Measurements from ENCODE around the gene TM4SF5.

The TM4SF5 gene

DNA sequence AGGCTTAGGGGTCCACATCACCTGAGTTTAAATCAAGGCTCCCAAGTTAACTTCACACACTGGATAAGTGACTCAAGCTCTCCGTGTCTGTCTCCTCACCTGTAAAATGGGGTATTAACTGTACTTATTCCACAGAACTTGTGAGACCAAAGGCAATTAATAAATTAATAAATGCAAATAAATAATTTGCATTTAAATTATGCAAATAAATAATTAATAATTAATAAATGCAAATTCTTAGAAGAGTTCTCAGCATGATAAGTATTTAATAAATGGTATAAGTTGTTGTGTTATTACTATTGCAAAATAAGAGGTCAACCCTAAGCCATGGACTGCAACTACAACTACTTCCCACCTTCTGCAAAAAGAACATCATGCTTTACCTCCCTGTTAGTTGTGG, 18.3 kb upstream of the TM4SF5 start:
- H3K4me1 Mint-ChIP-seq, result no peaks in the 10 kb centered on the region
- no peak overlapping the region for H3K27ac Mint-ChIP-seq
- H3K9me3 Mint-ChIP-seq, result no peaks in the 10 kb centered on the region
- H3K36me3 Mint-ChIP-seq (ENCODE audit: low read depth), result no peaks in the 10 kb centered on the region
- no peak overlapping the region for H3K4me3 Mint-ChIP-seq
- TF ChIP-seq, protein P1, sequence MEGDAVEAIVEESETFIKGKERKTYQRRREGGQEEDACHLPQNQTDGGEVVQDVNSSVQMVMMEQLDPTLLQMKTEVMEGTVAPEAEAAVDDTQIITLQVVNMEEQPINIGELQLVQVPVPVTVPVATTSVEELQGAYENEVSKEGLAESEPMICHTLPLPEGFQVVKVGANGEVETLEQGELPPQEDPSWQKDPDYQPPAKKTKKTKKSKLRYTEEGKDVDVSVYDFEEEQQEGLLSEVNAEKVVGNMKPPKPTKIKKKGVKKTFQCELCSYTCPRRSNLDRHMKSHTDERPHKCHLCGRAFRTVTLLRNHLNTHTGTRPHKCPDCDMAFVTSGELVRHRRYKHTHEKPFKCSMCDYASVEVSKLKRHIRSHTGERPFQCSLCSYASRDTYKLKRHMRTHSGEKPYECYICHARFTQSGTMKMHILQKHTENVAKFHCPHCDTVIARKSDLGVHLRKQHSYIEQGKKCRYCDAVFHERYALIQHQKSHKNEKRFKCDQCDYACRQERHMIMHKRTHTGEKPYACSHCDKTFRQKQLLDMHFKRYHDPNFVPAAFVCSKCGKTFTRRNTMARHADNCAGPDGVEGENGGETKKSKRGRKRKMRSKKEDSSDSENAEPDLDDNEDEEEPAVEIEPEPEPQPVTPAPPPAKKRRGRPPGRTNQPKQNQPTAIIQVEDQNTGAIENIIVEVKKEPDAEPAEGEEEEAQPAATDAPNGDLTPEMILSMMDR (IDR thresholded peaks at IDR 0.05; ENCODE audit: unreplicated experiment in 3 of 3), result no peak
- H3K27me3 Mint-ChIP-seq (ENCODE audit: low read depth), result peaks cover 54% of the 10 kb centered on the region

DNA sequence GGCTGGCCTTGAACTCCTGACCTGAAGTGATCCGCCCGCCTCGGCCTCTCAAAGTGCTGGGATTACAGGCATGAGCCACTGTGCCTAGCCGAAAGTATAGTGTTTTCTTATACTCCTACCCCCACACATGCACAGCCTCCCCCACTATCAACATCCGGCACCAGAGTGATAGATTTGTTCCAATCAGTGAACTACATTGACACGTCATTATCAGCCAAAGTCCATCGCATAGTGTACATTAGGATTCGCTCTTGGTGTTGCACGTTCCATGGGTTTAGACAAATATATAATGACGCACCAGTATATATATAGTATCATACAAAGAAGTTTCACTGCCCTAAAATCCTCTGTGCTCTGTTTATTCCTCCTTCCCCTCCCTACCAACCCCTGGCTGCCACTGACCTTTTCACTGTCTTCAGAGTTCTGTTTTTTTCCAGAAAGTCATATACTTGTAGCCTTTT, 11.9 kb upstream of the TM4SF5 start:
- Mint-ChIP-seq H3K27me3 (ENCODE audit: low read depth) (peaks cover 31% of the 10 kb centered on the region), H3K4me1 (no peaks in the 10 kb centered on the region), H3K9me3 (no peaks in the 10 kb centered on the region), H3K27ac (no peak overlapping the region), H3K36me3 (ENCODE audit: low read depth) (no peaks in the 10 kb centered on the region), H3K4me3 (no peak overlapping the region)
- TF ChIP-seq, protein P1 (IDR thresholded peaks at IDR 0.05; ENCODE audit: unreplicated experiment in 3 of 3), result no peak

DNA sequence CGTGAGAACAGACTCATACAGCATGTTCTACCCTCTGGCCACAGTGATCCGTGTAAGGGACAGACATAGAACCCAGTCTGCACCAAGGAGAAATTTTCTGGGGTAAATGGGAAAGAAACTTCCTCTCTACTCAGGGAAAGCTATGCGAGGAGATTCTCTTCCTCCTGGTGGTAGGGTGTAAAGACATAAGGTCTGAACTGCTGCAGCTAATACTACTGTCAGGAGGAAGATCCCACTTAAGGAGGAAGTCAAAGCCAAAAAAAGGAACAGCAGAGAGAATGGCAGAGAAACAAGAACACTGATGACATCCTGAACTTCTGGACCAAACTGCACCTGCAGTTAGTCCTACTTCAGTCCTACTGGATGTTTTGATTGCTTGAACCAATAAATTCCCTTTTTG, 7.1 kb upstream of the TM4SF5 start:
- Mint-ChIP-seq H3K27me3 (ENCODE audit: low read depth) (peaks cover 22% of the 10 kb centered on the region), H3K9me3 (no peaks in the 10 kb centered on the region), H3K36me3 (ENCODE audit: low read depth) (no peaks in the 10 kb centered on the region), H3K27ac (no peak overlapping the region), H3K4me3 (no peak overlapping the region), H3K4me1 (no peaks in the 10 kb centered on the region)
- TF ChIP-seq, protein P1 (IDR thresholded peaks at IDR 0.05; ENCODE audit: unreplicated experiment in 3 of 3), result no peak

DNA sequence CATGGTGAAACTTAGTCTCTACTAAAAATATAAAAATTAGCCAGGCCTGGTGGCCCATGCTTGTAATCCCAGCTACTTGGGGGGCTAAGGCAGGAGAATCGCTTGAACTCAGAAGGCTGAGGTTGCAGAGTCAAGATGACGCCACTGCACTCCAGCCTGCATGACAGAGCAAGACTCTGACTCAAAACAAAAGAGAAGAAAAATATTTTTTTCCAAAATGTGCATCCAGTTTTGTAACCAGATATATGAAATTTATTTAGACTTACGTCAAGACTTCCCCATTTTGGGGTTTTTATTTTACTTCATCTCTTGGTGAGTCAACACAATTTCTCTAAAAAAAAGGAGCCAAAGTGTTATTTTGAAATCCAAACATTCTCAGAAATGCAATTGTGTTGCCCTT, 5.5 kb upstream of the TM4SF5 start:
- no peaks in the 10 kb centered on the region for H3K4me1 Mint-ChIP-seq
- H3K27ac Mint-ChIP-seq, result no peak overlapping the region
- H3K36me3 Mint-ChIP-seq (ENCODE audit: low read depth), result no peaks in the 10 kb centered on the region
- no peak overlapping the region for H3K4me3 Mint-ChIP-seq
- TF ChIP-seq, protein P1 (IDR thresholded peaks at IDR 0.05; ENCODE audit: unreplicated experiment in 3 of 3), result no peak
- no peaks in the 10 kb centered on the region for H3K9me3 Mint-ChIP-seq
- peaks cover 24% of the 10 kb centered on the region for H3K27me3 Mint-ChIP-seq (ENCODE audit: low read depth)

DNA sequence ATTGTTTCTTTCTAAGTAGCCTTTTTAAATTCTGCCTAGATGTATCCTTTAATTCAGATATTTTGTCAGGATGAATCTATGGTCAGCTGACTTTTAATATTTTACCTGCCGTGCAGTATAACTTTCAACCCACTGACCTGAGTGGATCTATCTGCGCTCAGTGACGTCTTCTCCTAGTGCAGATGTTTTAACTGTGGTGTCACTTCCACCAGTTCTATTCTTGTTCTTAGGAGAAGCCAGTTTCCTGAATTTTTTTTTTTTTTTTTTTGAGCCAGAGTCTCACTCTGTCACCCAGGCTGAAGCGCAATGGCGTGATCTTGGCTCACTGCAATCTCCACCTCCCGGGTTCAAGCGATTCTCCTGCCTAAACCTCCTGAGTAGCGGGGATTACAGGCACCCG, 5.0 kb upstream of the TM4SF5 start:
- Mint-ChIP-seq H3K4me1 (no peaks in the 10 kb centered on the region), H3K27ac (no peak overlapping the region), H3K36me3 (ENCODE audit: low read depth) (no peaks in the 10 kb centered on the region), H3K9me3 (no peaks in the 10 kb centered on the region), H3K27me3 (ENCODE audit: low read depth) (peaks cover 28% of the 10 kb centered on the region), H3K4me3 (no peak overlapping the region)
- TF ChIP-seq, protein P1 (IDR thresholded peaks at IDR 0.05; ENCODE audit: unreplicated experiment in 3 of 3), result no peak

DNA sequence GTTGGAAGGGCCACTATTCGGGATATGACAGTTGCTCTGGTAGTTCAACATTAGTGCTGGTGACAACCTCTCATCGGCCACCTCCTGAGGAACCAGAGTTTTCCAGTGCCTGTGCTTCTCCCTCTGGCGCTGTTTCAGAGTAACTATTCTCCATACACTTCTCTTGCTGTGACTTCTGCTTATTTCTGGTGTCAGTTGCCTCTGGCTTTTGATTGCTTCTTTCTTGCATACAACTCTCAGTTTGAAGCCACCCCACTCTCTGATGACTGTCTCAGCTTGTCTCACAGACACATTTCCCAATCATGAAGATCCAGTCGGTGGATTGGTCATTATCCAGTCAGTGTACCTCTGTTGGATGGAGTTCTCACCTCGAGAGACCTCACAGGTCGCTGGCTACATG, 3.4 kb upstream of the TM4SF5 start:
- no peak overlapping the region for H3K27ac Mint-ChIP-seq
- no peak overlapping the region for H3K4me3 Mint-ChIP-seq
- TF ChIP-seq, protein P1 (IDR thresholded peaks at IDR 0.05; ENCODE audit: unreplicated experiment in 3 of 3), result no peak
- no peaks in the 10 kb centered on the region for H3K36me3 Mint-ChIP-seq (ENCODE audit: low read depth)
- peaks cover 36% of the 10 kb centered on the region for H3K27me3 Mint-ChIP-seq (ENCODE audit: low read depth)
- H3K4me1 Mint-ChIP-seq, result no peaks in the 10 kb centered on the region
- H3K9me3 Mint-ChIP-seq, result no peaks in the 10 kb centered on the region
